CD4-positive, CD25-positive, alpha-beta regulatory T cell (primary cell): ENCODE results near the gene ANAPC13. TPM values are rescaled to one million over a fixed set of nuclear protein-coding genes. Genes with fewer than 3 reads are reported as not detected.

Experiments used
- ATAC-seq, 2 donors: fragments of 150-1000 bp; cut with Tn5 transposase; one replicate each; pipeline ENCODE4 v1.10.0; 2021; ENCODE audit warnings: low read depth in 2 of 2, moderate number of reproducible peaks in 2 of 2, moderate library complexity in 1 of 2
- DNase-seq, 3 donors: peaks; one replicate each; pipeline versions ENCODE4 v3.0.0 to v3.0.0-alpha.2; 2012 to 2022; ENCODE audit warnings: mixed read lengths in 1 of 3
- H3K27ac ChIP-seq: one replicate; pipeline ENCODE4 v1.7.0; 2013; ENCODE audit warnings: mild to moderate bottlenecking, low read length; ENCODE audit not compliant: insufficient read depth, poor library complexity, severe bottlenecking
- H3K27me3 ChIP-seq: one replicate; pipeline ENCODE4 v1.7.0; 2013; ENCODE audit warnings: low read length; ENCODE audit not compliant: control insufficient read depth, insufficient read depth
- H3K36me3 ChIP-seq: one replicate; pipeline ENCODE4 v1.7.0; 2013; ENCODE audit warnings: mild to moderate bottlenecking, low read length, moderate library complexity; ENCODE audit not compliant: control insufficient read depth, insufficient read depth
- H3K4me1 ChIP-seq: 2 replicates; pipeline ENCODE4 v1.7.0; 2013; ENCODE audit warnings: mild to moderate bottlenecking, low read length; ENCODE audit not compliant: insufficient read depth, control insufficient read depth, poor library complexity, severe bottlenecking
- H3K4me3 ChIP-seq: one replicate; pipeline ENCODE4 v1.7.0; 2013; ENCODE audit warnings: low read depth, mild to moderate bottlenecking, low read length, moderate library complexity
- H3K9me3 ChIP-seq, 2 experiments: 1 replicate in 1 of 2; 2 replicates in 1 of 2; pipeline ENCODE4 v1.7.0; 2013; ENCODE audit warnings: low read length in 2 of 2, mild to moderate bottlenecking in 1 of 2, moderate library complexity in 1 of 2; ENCODE audit not compliant: control insufficient read depth in 2 of 2
- H3K27ac Mint-ChIP-seq, 3 donors: one replicate each; pipeline ENCODE4 v1.8.0; 2020 to 2022; ENCODE audit warnings: mild to moderate bottlenecking in 3 of 3, mixed read lengths in 3 of 3, moderate library complexity in 2 of 3
- H3K27me3 Mint-ChIP-seq: one replicate; pipeline ENCODE4 v1.8.0; 2022; ENCODE audit warnings: mild to moderate bottlenecking, mixed read lengths
- H3K36me3 Mint-ChIP-seq: one replicate; pipeline ENCODE4 v1.8.0; 2020; ENCODE audit warnings: mixed read lengths
- H3K4me1 Mint-ChIP-seq, 4 donors: one replicate each; pipeline ENCODE4 v1.8.0; 2020 to 2022; ENCODE audit warnings: mixed read lengths in 4 of 4, mild to moderate bottlenecking in 1 of 4
- H3K4me3 Mint-ChIP-seq, 4 donors: one replicate each; pipeline ENCODE4 v1.8.0; 2020 to 2022; ENCODE audit warnings: mild to moderate bottlenecking in 4 of 4, mixed read lengths in 4 of 4, moderate library complexity in 3 of 4
- H3K9me3 Mint-ChIP-seq, 7 donors: one replicate each; pipeline ENCODE4 v1.8.0; 2020 to 2022; ENCODE audit warnings: mixed read lengths in 7 of 7, mild to moderate bottlenecking in 3 of 7, moderate library complexity in 2 of 7
- polyA plus RNA-seq, 4 donors: library from polyadenylated mRNA; unstranded; fragments of 300-500 nt; fragmentation: Illumina TruSeq; gene quantifications; one replicate each; pipeline ENCODE4 v1.2.3, GENCODE V29; 2021
- total RNA-seq: library from RNA; stranded (reverse); gene quantifications from one replicate; pipeline ENCODE4 v1.2.3, GENCODE V29; 2022

ANAPC13 gene
- total and polyA plus RNA-seq, 5 donors from 2014 or later, result 21.8 to 89.7 (median 80.4) TPM

- DNase-seq, result no peak
- Histone ChIP-seq H3K36me3 (no peaks in the 10 kb centered on the region), H3K27me3 (peaks cover 5% of the 10 kb centered on the region), H3K27ac (no peak overlapping the region), H3K4me1 (no peaks in the 10 kb centered on the region), H3K4me3 (no peak overlapping the region), H3K9me3 (no peaks in the 10 kb centered on the region)
- H3K27me3 Mint-ChIP-seq, result peaks cover 37% of the 10 kb centered on the region
- no peaks in the 10 kb centered on the region for H3K9me3 Mint-ChIP-seq
- H3K4me3 Mint-ChIP-seq, result peak overlapping the region in 1 of 4 donors; percentile 45
- H3K4me1 Mint-ChIP-seq, result no peaks in the 10 kb centered on the region
- H3K36me3 Mint-ChIP-seq, result no peaks in the 10 kb centered on the region
- H3K27ac Mint-ChIP-seq, result no peak overlapping the region
- no peak for ATAC-seq
These were observed 24.8 kb downstream of the ANAPC13 start for GRCh38 chr3:134460965-134461364.

DNA sequence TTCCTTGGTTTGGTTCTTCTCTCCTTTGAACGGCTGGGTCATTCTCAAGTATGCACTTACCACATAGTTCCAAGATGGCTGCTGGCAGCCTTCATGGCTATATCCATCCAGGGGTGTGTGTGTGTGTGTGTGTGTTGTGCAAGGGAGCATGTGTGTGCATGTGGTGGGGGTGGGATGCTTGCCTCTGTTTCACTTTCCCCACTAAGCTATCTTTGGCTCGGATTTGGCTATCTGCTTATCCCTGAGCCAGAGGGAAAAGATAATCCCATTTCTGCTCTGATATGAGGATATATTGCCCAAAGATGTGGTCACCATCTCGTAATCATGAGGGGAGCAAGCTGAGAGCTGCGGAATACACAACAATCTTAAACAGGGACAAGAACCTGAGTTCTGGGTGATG lies 26.2 kb downstream of the ANAPC13 start:
- DNase-seq (no peak), ATAC-seq (no peak)
- H3K9me3 ChIP-seq, result no peaks in the 10 kb centered on the region
- peaks cover 5% of the 10 kb centered on the region for H3K27me3 ChIP-seq
- Mint-ChIP-seq H3K4me1 (no peaks in the 10 kb centered on the region), H3K4me3 (no peak overlapping the region), H3K27me3 (peaks cover 37% of the 10 kb centered on the region), H3K9me3 (no peaks in the 10 kb centered on the region), H3K27ac (no peak overlapping the region), H3K36me3 (no peaks in the 10 kb centered on the region)
- H3K27ac ChIP-seq, result no peak overlapping the region
- H3K4me1 ChIP-seq, result no peaks in the 10 kb centered on the region
- no peak overlapping the region for H3K4me3 ChIP-seq
- no peaks in the 10 kb centered on the region for H3K36me3 ChIP-seq

- Histone ChIP-seq H3K9me3 (no peaks in the 10 kb centered on the region), H3K36me3 (no peaks in the 10 kb centered on the region), H3K4me3 (no peak overlapping the region), H3K27ac (no peak overlapping the region), H3K27me3 (peaks cover 10% of the 10 kb centered on the region), H3K4me1 (no peaks in the 10 kb centered on the region)
- no peaks in the 10 kb centered on the region for H3K4me1 Mint-ChIP-seq
- peaks cover 37% of the 10 kb centered on the region for H3K27me3 Mint-ChIP-seq
- H3K27ac Mint-ChIP-seq, result no peak overlapping the region
- no peak overlapping the region for H3K4me3 Mint-ChIP-seq
- no peaks in the 10 kb centered on the region for H3K36me3 Mint-ChIP-seq
- H3K9me3 Mint-ChIP-seq, result no peaks in the 10 kb centered on the region
- ATAC-seq, result no peak
- DNase-seq, result no peak
These were observed 27.3 kb downstream of the ANAPC13 start for GRCh38 chr3:134458406-134458945.

DNA sequence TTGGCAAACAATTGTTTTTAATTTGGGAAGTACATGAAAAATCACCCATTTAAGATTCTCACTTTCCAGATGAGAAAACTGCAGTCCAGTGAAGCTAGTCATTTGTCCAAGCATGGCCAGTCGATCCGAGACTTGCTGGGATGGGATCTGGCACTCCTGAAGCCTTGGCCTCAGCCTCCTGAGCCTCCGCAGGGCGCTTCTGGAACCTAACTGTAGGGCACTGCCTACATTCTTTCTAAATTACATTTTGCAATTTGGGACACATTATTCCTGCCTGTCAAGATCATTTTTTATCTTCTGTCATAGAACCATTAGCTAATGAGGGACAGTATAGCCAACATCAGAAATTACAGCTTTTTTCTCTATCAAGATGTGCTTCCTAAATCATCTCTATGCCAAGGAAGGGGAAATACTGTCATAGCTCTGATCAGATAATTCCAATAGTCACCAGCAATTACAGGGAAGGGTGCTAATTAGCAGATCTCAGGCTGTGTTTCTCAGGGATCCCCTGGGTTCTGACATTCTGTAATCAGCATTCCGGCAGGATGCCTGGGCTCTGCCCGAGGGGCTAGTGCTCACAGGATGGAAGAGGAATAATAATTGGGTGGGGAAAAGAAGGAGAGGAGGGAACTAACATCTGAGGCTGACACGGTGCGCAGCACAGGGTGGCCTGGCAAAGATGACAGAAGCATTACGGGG lies 28.3 kb downstream of the ANAPC13 start:
- H3K27me3 Mint-ChIP-seq, result peaks cover 36% of the 10 kb centered on the region
- no peaks in the 10 kb centered on the region for H3K9me3 Mint-ChIP-seq
- no peak overlapping the region for H3K27ac ChIP-seq
- no peaks in the 10 kb centered on the region for H3K9me3 ChIP-seq
- H3K27ac Mint-ChIP-seq, result no peak overlapping the region
- no peaks in the 10 kb centered on the region for H3K4me1 Mint-ChIP-seq
- H3K4me3 Mint-ChIP-seq, result no peak overlapping the region
- no peaks in the 10 kb centered on the region for H3K36me3 Mint-ChIP-seq
- no peaks in the 10 kb centered on the region for H3K36me3 ChIP-seq
- no peak overlapping the region for H3K4me3 ChIP-seq
- no peak for DNase-seq
- peaks cover 10% of the 10 kb centered on the region for H3K27me3 ChIP-seq
- no peaks in the 10 kb centered on the region for H3K4me1 ChIP-seq
- no peak for ATAC-seq

GRCh38 chr3:134453631-134454030 lies 32.2 kb downstream of the ANAPC13 start:
- ATAC-seq (no peak), DNase-seq (no peak)
- Mint-ChIP-seq H3K4me3 (no peak overlapping the region), H3K4me1 (no peaks in the 10 kb centered on the region), H3K9me3 (no peaks in the 10 kb centered on the region), H3K36me3 (no peaks in the 10 kb centered on the region), H3K27me3 (peaks cover 32% of the 10 kb centered on the region), H3K27ac (no peak overlapping the region)
- Histone ChIP-seq H3K4me1 (no peaks in the 10 kb centered on the region), H3K27me3 (peaks cover 12% of the 10 kb centered on the region), H3K9me3 (no peaks in the 10 kb centered on the region), H3K4me3 (no peak overlapping the region), H3K27ac (no peak overlapping the region), H3K36me3 (no peaks in the 10 kb centered on the region)

- no peak overlapping the region for H3K4me3 Mint-ChIP-seq
- H3K36me3 Mint-ChIP-seq, result no peaks in the 10 kb centered on the region
- DNase-seq (no peak), ATAC-seq (no peak)
- peaks cover 0 to 11% (median under 1%) of the 10 kb centered on the region in 7 donors for H3K9me3 Mint-ChIP-seq
- H3K27me3 ChIP-seq, result peaks cover 18% of the 10 kb centered on the region
- no peaks in the 10 kb centered on the region for H3K36me3 ChIP-seq
- H3K27me3 Mint-ChIP-seq, result peaks cover 24% of the 10 kb centered on the region
- no peak overlapping the region for H3K27ac Mint-ChIP-seq
- H3K4me1 Mint-ChIP-seq, result no peaks in the 10 kb centered on the region
- no peaks in the 10 kb centered on the region for H3K4me1 ChIP-seq
- no peak overlapping the region for H3K4me3 ChIP-seq
- H3K9me3 ChIP-seq, result peaks cover 9 to 12% of the 10 kb centered on the region in 2 experiments
- no peak overlapping the region for H3K27ac ChIP-seq
These were observed 35.8 kb downstream of the ANAPC13 start for GRCh38 chr3:134449951-134450350.

DNA sequence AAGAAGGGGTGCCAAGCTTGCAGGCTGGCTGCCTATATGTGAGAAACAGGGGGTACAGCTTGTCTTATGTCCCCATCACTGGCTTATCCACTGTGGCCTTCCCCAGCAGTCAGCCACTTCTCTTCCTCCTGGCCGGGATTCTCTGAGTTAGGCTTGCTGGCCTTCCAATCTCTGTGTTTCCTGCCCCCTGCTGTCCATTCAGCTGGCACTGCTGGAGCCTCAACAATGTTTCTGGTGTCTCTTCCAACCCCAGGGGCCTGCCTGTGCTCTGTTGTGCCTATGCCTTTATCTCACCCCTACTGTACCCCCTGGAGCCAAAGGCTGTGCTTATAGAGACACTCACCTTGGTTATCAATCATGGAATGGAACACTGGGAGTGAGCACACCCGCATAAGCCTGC lies 36.5 kb downstream of the ANAPC13 start:
- H3K27ac ChIP-seq, result no peak overlapping the region
- H3K4me1 Mint-ChIP-seq, result no peaks in the 10 kb centered on the region
- ATAC-seq (no peak), DNase-seq (peak in 1 of 3 donors; percentile 9)
- no peaks in the 10 kb centered on the region for H3K36me3 ChIP-seq
- no peaks in the 10 kb centered on the region for H3K36me3 Mint-ChIP-seq
- H3K9me3 ChIP-seq, result peaks cover 11 to 16% of the 10 kb centered on the region in 2 experiments
- peaks cover 17% of the 10 kb centered on the region for H3K27me3 ChIP-seq
- no peak overlapping the region for H3K4me3 Mint-ChIP-seq
- H3K9me3 Mint-ChIP-seq, result peaks cover 0 to 16% (median 5%) of the 10 kb centered on the region in 7 donors
- H3K4me3 ChIP-seq, result no peak overlapping the region
- H3K4me1 ChIP-seq, result no peaks in the 10 kb centered on the region
- no peak overlapping the region for H3K27ac Mint-ChIP-seq
- peaks cover 26% of the 10 kb centered on the region for H3K27me3 Mint-ChIP-seq

DNA sequence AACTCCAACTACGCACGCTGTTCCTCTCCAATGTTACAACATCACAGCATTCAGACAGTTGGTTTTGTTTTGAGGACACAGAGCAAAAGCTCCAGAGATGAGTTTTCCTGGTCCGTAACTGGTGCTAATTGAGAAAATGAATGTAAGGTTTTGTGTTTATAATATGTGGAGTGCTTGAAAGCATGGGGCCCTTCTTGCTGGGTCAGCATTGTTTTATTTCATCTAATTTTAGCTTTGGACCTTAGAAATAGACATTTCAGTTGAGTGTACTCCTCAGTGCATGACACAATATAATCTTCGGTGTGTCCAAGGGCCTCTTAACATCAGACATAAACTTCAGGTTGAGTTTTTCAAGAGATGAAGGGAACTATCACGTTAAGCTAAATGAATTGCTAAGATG lies 37.1 kb downstream of the ANAPC13 start:
- Mint-ChIP-seq H3K4me3 (no peak overlapping the region), H3K4me1 (no peaks in the 10 kb centered on the region), H3K27ac (no peak overlapping the region), H3K9me3 (peaks cover 0 to 16% (median 5%) of the 10 kb centered on the region in 7 donors), H3K36me3 (no peaks in the 10 kb centered on the region), H3K27me3 (peaks cover 26% of the 10 kb centered on the region)
- Histone ChIP-seq H3K27ac (no peak overlapping the region), H3K36me3 (no peaks in the 10 kb centered on the region), H3K9me3 (peaks cover 11 to 16% of the 10 kb centered on the region in 2 experiments), H3K4me1 (no peaks in the 10 kb centered on the region), H3K4me3 (no peak overlapping the region), H3K27me3 (peaks cover 12% of the 10 kb centered on the region)
- ATAC-seq, result no peak
- no peak for DNase-seq
